GM23248 (cell line): ENCODE data around the gene POLA1. TPM values are rescaled to one million over a fixed set of nuclear protein-coding genes. Genes with fewer than 3 reads are reported as not detected.

Experiments
- DNase-seq: peaks from one replicate; pipeline ENCODE4 v3.0.0-alpha.2; 2015
- H2AFZ ChIP-seq: fragments of 200-600 bp; sonication (generic); 2 replicates; pipeline ENCODE4 v1.6.1; 2016; ENCODE audit warnings: antibody characterized with exemption
- H3F3A ChIP-seq: fragments of 200-600 bp; sonication (generic); 2 replicates; pipeline ENCODE4 v1.6.1; 2016; ENCODE audit warnings: mild to moderate bottlenecking, antibody characterized with exemption, mixed run types; ENCODE audit not compliant: insufficient read depth
- H3K27ac ChIP-seq: fragments of 200-600 bp; sonication (generic); 2 replicates; pipeline ENCODE4 v1.5.1; 2016; ENCODE audit warnings: mild to moderate bottlenecking
- H3K27me3 ChIP-seq: fragments of 200-600 bp; sonication (generic); replicated peaks from 2 replicates; pipeline ENCODE4 v1.6.1; 2016; ENCODE audit warnings: mild to moderate bottlenecking; ENCODE audit not compliant: insufficient read depth
- H3K36me3 ChIP-seq: fragments of 200-600 bp; sonication (generic); 2 replicates; pipeline ENCODE4 v1.6.1; 2016; ENCODE audit warnings: low read depth, mild to moderate bottlenecking
- H3K4me1 ChIP-seq: fragments of 200-600 bp; sonication (generic); 2 replicates; pipeline ENCODE4 v1.6.1; 2016; ENCODE audit warnings: mild to moderate bottlenecking; ENCODE audit not compliant: insufficient read depth
- H3K4me2 ChIP-seq: fragments of 200-600 bp; sonication (generic); one replicate; pipeline ENCODE4 v1.6.1; 2016; ENCODE audit warnings: mild to moderate bottlenecking; ENCODE audit not compliant: unreplicated experiment
- H3K4me3 ChIP-seq: fragments of 200-600 bp; sonication (generic); 2 replicates; pipeline ENCODE4 v1.5.1; 2016; ENCODE audit warnings: mild to moderate bottlenecking
- H3K79me2 ChIP-seq: fragments of 200-600 bp; sonication (generic); 2 replicates; pipeline ENCODE4 v1.6.1; 2016; ENCODE audit warnings: mild to moderate bottlenecking; ENCODE audit not compliant: insufficient read depth
- H3K9ac ChIP-seq: fragments of 200-600 bp; sonication (generic); 2 replicates; pipeline ENCODE4 v1.6.1; 2016; ENCODE audit warnings: mild to moderate bottlenecking
- H3K9me2 ChIP-seq: fragments of 200-600 bp; sonication (generic); 2 replicates; pipeline ENCODE4 v1.6.1; 2016; ENCODE audit warnings: mixed run types, mild to moderate bottlenecking, moderate library complexity; ENCODE audit not compliant: insufficient read depth
- H3K9me3 ChIP-seq: fragments of 200-600 bp; sonication (generic); one replicate; pipeline ENCODE4 v1.6.1; 2017; ENCODE audit warnings: low read depth
- H4K20me1 ChIP-seq: fragments of 200-600 bp; sonication (generic); 2 replicates; pipeline ENCODE4 v1.6.0; 2016; ENCODE audit not compliant: insufficient read depth
- EZH2 ChIP-seq: fragments of 200-600 bp; sonication (generic); IDR thresholded peaks from 2 replicates; pipeline ENCODE4 v1.6.1; 2018; ENCODE audit warnings: antibody characterized with exemption, mild to moderate bottlenecking; ENCODE audit not compliant: insufficient read depth, poor library complexity, severe bottlenecking
- EZH2phosphoT487 ChIP-seq: fragments of 200-600 bp; sonication (generic); IDR thresholded peaks from 2 replicates; pipeline ENCODE4 v1.6.1; 2018; ENCODE audit warnings: antibody characterized with exemption, moderate library complexity, mild to moderate bottlenecking, low read depth; ENCODE audit not compliant: insufficient read depth
- WGBS, 2 experiments: methylation state at CpG; one replicate each; pipeline ENCODE4 v1.1.6; 2015 to 2017; ENCODE audit warnings: low lambda C conversion rate in 2 of 2, low coverage in 1 of 2; ENCODE audit errors: missing lambda C conversion rate in 2 of 2; 5-methylcytosine and 5-hydroxymethylcytosine counted together
- in situ Hi-C: fragments of 300-500 bp; cut with MboI; formaldehyde crosslinking; loops from 2 replicates; pipeline ENCODE4 v1.15.0; 2020
- polyA plus RNA-seq: library from polyadenylated mRNA; unstranded; fragments of >200 nt; fragmentation: Nextera tagmentation; extraction: Ambion mirVana; gene quantifications from 2 replicates; pipeline ENCODE4 v1.2.1, GENCODE V29; 2016
- total RNA-seq: library from RNA; depleted of rRNA; stranded (reverse); fragments of >200 nt; shearing (Covaris generic); gene quantifications from 2 replicates; pipeline ENCODE4 v1.2.3, GENCODE V29; 2014

POLA1 gene
- total and polyA plus RNA-seq, 2 experiments from 2014 or later: 4.1 to 6.7 TPM

- no peaks in the 10 kb centered on the region for H3F3A ChIP-seq
- no peaks in the 10 kb centered on the region for H3K9me3 ChIP-seq
- no peak overlapping the region for H3K27ac ChIP-seq
- H4K20me1 ChIP-seq: no peaks in the 10 kb centered on the region
- WGBS, 2 experiments: 21 to 22% methylated on average over 19 to 22 of the region's 22 CpGs
- H3K4me2 ChIP-seq: no peak overlapping the region
- peaks cover 62% of the 10 kb centered on the region for H3K27me3 ChIP-seq
- H3K9me2 ChIP-seq: no peaks in the 10 kb centered on the region
- peak; percentile 38 for TF ChIP-seq EZH2
- no peak for TF ChIP-seq EZH2phosphoT487
- in situ Hi-C loops: no loop called here
- H3K36me3 ChIP-seq: no peaks in the 10 kb centered on the region
- H3K79me2 ChIP-seq: no peaks in the 10 kb centered on the region
- DNase-seq: no peak
- no peak overlapping the region for H3K9ac ChIP-seq
- no peaks in the 10 kb centered on the region for H3K4me1 ChIP-seq
- no peak overlapping the region for H3K4me3 ChIP-seq
- no peak overlapping the region for H2AFZ ChIP-seq
These were observed 326.1 kb downstream of the POLA1 start for GRCh38 chrX:25019707-25020390.

- H3K79me2 ChIP-seq: no peaks in the 10 kb centered on the region
- no peaks in the 10 kb centered on the region for H3K9me3 ChIP-seq
- in situ Hi-C loops: no loop called here
- no peak for DNase-seq
- no peak overlapping the region for H3K4me3 ChIP-seq
- no peaks in the 10 kb centered on the region for H3K9me2 ChIP-seq
- peaks cover 61% of the 10 kb centered on the region for H3K27me3 ChIP-seq
- H4K20me1 ChIP-seq: no peaks in the 10 kb centered on the region
- no peak overlapping the region for H2AFZ ChIP-seq
- no peaks in the 10 kb centered on the region for H3K36me3 ChIP-seq
- WGBS, 2 experiments: 5% methylated on average over 14 to 19 of the region's 27 CpGs
- TF ChIP-seq EZH2phosphoT487: no peak
- no peak for TF ChIP-seq EZH2
- H3K9ac ChIP-seq: no peak overlapping the region
- no peak overlapping the region for H3K27ac ChIP-seq
- H3K4me1 ChIP-seq: no peaks in the 10 kb centered on the region
- H3K4me2 ChIP-seq: no peak overlapping the region
- no peaks in the 10 kb centered on the region for H3F3A ChIP-seq
These were observed 326.7 kb downstream of the POLA1 start for GRCh38 chrX:25020391-25020904.

- Histone ChIP-seq H3K9ac (no peak overlapping the region), H3K9me2 (no peaks in the 10 kb centered on the region), H3K4me3 (no peak overlapping the region), H3K27ac (no peak overlapping the region), H3K36me3 (no peaks in the 10 kb centered on the region), H2AFZ (no peak overlapping the region), H3K79me2 (no peaks in the 10 kb centered on the region), H3K4me1 (no peaks in the 10 kb centered on the region), H3F3A (no peaks in the 10 kb centered on the region), H3K9me3 (no peaks in the 10 kb centered on the region), H3K4me2 (no peak overlapping the region), H3K27me3 (peaks cover 56% of the 10 kb centered on the region), H4K20me1 (no peaks in the 10 kb centered on the region)
- 7 to 8% methylated on average over 9 to 22 of the region's 35 CpGs for WGBS, 2 experiments
- DNase-seq: no peak
- 0 out of 2 replicates have a peak, but pooled peaks have one; percentile 46 for TF ChIP-seq EZH2phosphoT487
- no peak for TF ChIP-seq EZH2
- in situ Hi-C loops: no loop called here
These were observed 327.3 kb downstream of the POLA1 start for GRCh38 chrX:25020905-25021449.

GRCh38 chrX:25022499-25023325 lies 329.0 kb downstream of the POLA1 start:
- no peak for TF ChIP-seq EZH2phosphoT487
- peak; percentile 20 for TF ChIP-seq EZH2
- Histone ChIP-seq H3K4me1 (no peaks in the 10 kb centered on the region), H3K27ac (no peak overlapping the region), H3K4me2 (no peak overlapping the region), H2AFZ (no peak overlapping the region), H3K27me3 (peaks cover 38% of the 10 kb centered on the region), H3F3A (no peaks in the 10 kb centered on the region), H3K79me2 (no peaks in the 10 kb centered on the region), H4K20me1 (no peaks in the 10 kb centered on the region), H3K9me2 (no peaks in the 10 kb centered on the region), H3K9ac (no peak overlapping the region), H3K36me3 (no peaks in the 10 kb centered on the region), H3K4me3 (no peak overlapping the region), H3K9me3 (no peaks in the 10 kb centered on the region)
- WGBS, 2 experiments: 12 to 14% methylated on average over 24 to 33 of the region's 59 CpGs
- no peak for DNase-seq
- in situ Hi-C loops: no loop called here
